ENCODE results near the gene ASTN2. TPM values are rescaled to one million over a fixed set of nuclear protein-coding genes. Genes with fewer than 3 reads are reported as not detected.

ASTN2 gene
- total RNA-seq, 4 donors from 2014 or later, result 4.0 to 7.0 (median 4.9) TPM

DNA sequence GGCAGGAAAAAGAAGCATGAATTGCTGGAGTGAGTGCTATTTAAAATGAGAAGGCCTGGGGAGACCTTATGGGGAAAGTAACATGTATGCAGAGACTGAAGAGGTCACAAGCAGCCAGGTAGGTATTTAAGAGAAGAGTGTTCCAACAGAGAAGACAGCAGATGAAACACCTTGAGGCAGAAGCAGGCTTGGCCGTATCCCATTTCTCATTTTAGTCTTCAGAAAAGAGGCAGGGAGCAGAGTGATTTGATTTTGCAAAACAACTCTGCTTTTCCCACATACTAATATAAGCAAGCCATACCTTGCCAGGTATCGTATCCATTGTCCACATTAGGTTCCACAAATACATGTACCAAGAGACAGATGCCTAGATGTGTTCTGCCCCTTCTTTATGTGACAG lies 244.3 kb downstream of the ASTN2 start:
- no peak overlapping the region for H3K4me3 ChIP-seq
- 79 to 94% methylated on average over 2 of the region's 2 CpGs for WGBS, 2 donors (ENCODE audit: low coverage in 1 of 2)
- no peaks in the 10 kb centered on the region for H3K4me1 ChIP-seq
- H3K36me3 ChIP-seq, result no peaks in the 10 kb centered on the region
- H3K9me3 ChIP-seq, result no peaks in the 10 kb centered on the region
- H3K27ac ChIP-seq, result no peak overlapping the region
- no peak for ATAC-seq
- TF ChIP-seq, protein P1, sequence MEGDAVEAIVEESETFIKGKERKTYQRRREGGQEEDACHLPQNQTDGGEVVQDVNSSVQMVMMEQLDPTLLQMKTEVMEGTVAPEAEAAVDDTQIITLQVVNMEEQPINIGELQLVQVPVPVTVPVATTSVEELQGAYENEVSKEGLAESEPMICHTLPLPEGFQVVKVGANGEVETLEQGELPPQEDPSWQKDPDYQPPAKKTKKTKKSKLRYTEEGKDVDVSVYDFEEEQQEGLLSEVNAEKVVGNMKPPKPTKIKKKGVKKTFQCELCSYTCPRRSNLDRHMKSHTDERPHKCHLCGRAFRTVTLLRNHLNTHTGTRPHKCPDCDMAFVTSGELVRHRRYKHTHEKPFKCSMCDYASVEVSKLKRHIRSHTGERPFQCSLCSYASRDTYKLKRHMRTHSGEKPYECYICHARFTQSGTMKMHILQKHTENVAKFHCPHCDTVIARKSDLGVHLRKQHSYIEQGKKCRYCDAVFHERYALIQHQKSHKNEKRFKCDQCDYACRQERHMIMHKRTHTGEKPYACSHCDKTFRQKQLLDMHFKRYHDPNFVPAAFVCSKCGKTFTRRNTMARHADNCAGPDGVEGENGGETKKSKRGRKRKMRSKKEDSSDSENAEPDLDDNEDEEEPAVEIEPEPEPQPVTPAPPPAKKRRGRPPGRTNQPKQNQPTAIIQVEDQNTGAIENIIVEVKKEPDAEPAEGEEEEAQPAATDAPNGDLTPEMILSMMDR (IDR thresholded peaks at IDR 0.05), result no peak
- TF ChIP-seq EP300 (IDR thresholded peaks at IDR 0.05) (no peak), POLR2AphosphoS5 (IDR thresholded peaks at IDR 0.05) (no peak), POLR2A (IDR thresholded peaks at IDR 0.05) (no peak)
- no peaks in the 10 kb centered on the region for H3K27me3 ChIP-seq

DNA sequence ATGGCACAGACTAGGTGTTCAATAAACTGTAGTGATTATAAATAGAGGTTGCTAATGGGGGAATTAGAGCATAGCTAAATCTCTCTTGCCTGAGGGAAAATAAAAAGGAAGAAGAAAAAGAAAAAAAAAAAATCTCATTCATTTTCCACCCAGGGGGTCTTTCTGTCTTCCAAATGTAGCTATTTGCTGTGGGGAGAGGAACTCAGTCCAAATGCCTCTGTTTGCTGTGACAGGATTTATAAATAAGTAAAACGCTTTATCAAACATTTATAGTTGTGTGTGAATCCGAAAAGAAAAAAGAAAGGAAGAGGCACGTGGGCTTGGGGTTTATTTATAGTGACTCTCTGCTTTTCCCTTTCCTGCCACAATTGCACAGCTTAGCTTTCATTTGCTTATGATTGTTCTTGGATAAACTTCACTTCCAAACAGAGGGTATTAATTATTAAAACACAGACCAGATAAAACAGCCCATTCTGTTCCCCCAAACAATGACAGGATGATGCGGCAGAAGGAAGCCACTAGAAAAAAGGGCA lies 245.7 kb downstream of the ASTN2 start:
- H3K4me3 ChIP-seq, result no peak overlapping the region
- no peaks in the 10 kb centered on the region for H3K36me3 ChIP-seq
- no peak for TF ChIP-seq POLR2AphosphoS5 (IDR thresholded peaks at IDR 0.05)
- no peak overlapping the region for H3K27ac ChIP-seq
- H3K4me1 ChIP-seq, result no peaks in the 10 kb centered on the region
- WGBS, 2 donors (ENCODE audit: low coverage in 1 of 2), result 4 to 25% methylated on average over 4 of the region's 4 CpGs
- no peaks in the 10 kb centered on the region for H3K9me3 ChIP-seq
- no peaks in the 10 kb centered on the region for H3K27me3 ChIP-seq
- no peak for ATAC-seq

DNA sequence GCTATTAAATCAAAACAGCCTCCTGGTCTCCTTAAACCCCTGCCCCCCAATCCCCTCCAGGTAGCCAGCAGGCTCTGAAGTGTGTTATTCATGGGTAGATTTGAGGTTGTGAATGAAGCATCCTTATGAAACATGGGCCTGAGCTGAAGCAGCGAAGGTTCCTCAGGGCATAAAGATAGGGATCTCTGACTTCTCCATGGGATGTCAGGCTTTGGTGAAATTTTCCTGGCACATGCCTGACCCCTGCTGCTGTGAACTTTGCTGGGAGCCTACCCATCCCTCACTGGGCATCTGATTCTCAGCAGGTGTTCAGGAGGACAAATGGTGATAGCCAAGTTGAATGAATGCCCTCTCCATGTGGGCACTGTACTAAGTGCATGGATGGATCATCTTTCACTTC lies 250.3 kb downstream of the ASTN2 start:
- no CpG with 5 or more reads among the region's 1 CpG for WGBS, 2 donors (ENCODE audit: low coverage in 1 of 2)
- no peak for TF ChIP-seq EP300 (IDR thresholded peaks at IDR 0.05)
- TF ChIP-seq, protein P1 (IDR thresholded peaks at IDR 0.05), result no peak
- TF ChIP-seq POLR2AphosphoS5 (IDR thresholded peaks at IDR 0.05), result no peak
- TF ChIP-seq POLR2A (IDR thresholded peaks at IDR 0.05), result no peak
- H3K9me3 ChIP-seq, result no peaks in the 10 kb centered on the region
- ATAC-seq, result no peak
- no peaks in the 10 kb centered on the region for H3K4me1 ChIP-seq
- H3K27me3 ChIP-seq, result no peaks in the 10 kb centered on the region
- no peak overlapping the region for H3K27ac ChIP-seq
- H3K36me3 ChIP-seq, result no peaks in the 10 kb centered on the region
- no peak overlapping the region for H3K4me3 ChIP-seq

DNA sequence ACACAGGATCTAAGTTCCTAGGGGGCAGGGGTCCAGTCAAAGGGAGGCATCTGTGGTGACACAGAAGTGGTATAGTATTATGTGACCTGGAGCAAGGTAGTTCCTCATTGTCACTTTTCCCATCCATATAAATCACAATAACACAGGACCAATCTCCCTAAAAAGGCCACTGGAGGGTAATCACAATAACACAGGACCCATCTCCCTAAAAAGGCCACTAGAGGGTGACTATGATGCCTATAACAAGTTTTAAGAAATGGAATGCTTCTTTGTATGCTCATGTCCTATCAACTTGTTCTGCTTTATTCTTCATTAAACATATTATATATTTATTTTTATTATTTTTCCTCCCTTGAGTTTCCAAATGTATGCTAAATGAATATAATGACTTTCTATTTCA lies 254.6 kb downstream of the ASTN2 start:
- no peak for ATAC-seq
- TF ChIP-seq, protein P1 (IDR thresholded peaks at IDR 0.05), result no peak
- TF ChIP-seq POLR2A (IDR thresholded peaks at IDR 0.05) (no peak), EP300 (IDR thresholded peaks at IDR 0.05) (no peak), POLR2AphosphoS5 (IDR thresholded peaks at IDR 0.05) (no peak)
- H3K27ac ChIP-seq, result no peak overlapping the region
- no peak overlapping the region for H3K4me3 ChIP-seq
- no peaks in the 10 kb centered on the region for H3K9me3 ChIP-seq
- no peaks in the 10 kb centered on the region for H3K27me3 ChIP-seq
- H3K4me1 ChIP-seq, result no peaks in the 10 kb centered on the region
- H3K36me3 ChIP-seq, result no peaks in the 10 kb centered on the region

DNA sequence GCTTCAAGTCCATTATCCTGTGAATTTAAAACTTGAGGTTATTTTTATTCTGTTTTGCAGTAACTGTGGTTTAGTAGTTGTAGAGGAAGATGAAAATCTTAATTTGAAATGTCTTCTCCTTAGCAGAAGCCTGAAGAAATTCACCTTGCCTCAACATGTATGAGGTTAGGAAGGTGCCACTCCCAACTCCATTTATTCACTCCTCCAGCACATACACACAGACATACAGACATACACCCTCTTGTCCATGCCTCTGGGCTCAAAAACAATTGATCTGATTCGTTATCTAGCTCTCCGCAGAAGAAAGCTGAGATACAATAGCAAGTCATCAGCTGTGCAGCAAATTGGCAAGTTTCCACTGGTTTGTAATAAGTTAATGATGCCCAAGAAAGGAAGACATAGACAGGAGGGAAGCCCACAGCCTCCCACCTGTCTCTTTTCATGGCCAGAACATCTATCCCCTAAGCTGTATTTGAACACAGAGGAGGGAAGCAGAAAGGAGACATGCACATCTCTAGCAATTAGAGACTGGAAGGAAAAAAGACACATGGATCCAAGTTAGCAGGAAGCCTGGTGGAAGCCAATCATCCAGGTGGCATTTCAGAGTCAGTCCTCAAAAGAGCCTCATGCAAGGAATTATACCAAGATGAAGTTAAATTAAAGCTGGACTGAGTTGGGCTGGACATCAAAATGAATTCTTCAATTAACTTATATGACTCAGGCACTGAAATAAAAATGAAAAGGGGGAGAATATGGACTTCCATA lies 257.9 kb downstream of the ASTN2 start:
- no peak for TF ChIP-seq POLR2A (IDR thresholded peaks at IDR 0.05)
- no peak for TF ChIP-seq POLR2AphosphoS5 (IDR thresholded peaks at IDR 0.05)
- TF ChIP-seq EP300 (IDR thresholded peaks at IDR 0.05), result no peak
- TF ChIP-seq, protein P1 (IDR thresholded peaks at IDR 0.05), result no peak
- no peak overlapping the region for H3K4me3 ChIP-seq
- no peaks in the 10 kb centered on the region for H3K4me1 ChIP-seq
- H3K36me3 ChIP-seq, result no peaks in the 10 kb centered on the region
- no peaks in the 10 kb centered on the region for H3K27me3 ChIP-seq
- no peak for ATAC-seq
- no peaks in the 10 kb centered on the region for H3K9me3 ChIP-seq
- WGBS, 2 donors (ENCODE audit: low coverage in 1 of 2), result 76 to 80% methylated on average over 1 to 2 of the region's 2 CpGs
- H3K27ac ChIP-seq, result no peak overlapping the region
